Measurements from ENCODE around the gene SYT2.
"Not testable (repeated sequence)": the region's sequence is repeated elsewhere in the genome, so short reads cannot be mapped to it uniquely, and the experiment has no call there.

The SYT2 gene

GRCh38 chr1:202587859-202588485 lies 122.3 kb downstream of the SYT2 start:
- DNase-seq: no peak

- DNase-seq: no peak
Observed at GRCh38 chr1:202586871-202587270, 123.4 kb downstream of the SYT2 start.

- peak; percentile 64 for DNase-seq
Observed at GRCh38 chr1:202586018-202586821, 124.0 kb downstream of the SYT2 start.

- no peak for DNase-seq
Observed at GRCh38 chr1:202585590-202585933, 124.7 kb downstream of the SYT2 start.

GRCh38 chr1:202584707-202585589 lies 125.3 kb downstream of the SYT2 start:
- no peak for DNase-seq

- DNase-seq: not testable (repeated sequence)
Observed at GRCh38 chr1:202582350-202582749, 127.9 kb downstream of the SYT2 start.

- DNase-seq: no peak
Observed at GRCh38 chr1:202580619-202581018, 129.6 kb downstream of the SYT2 start.

GRCh38 chr1:202579806-202580205 lies 130.4 kb downstream of the SYT2 start:
- DNase-seq: peak; percentile 57

GRCh38 chr1:202578565-202578964 lies 131.7 kb downstream of the SYT2 start:
- DNase-seq: no peak

GRCh38 chr1:202578001-202578504 lies 132.2 kb downstream of the SYT2 start:
- no peak for DNase-seq

GRCh38 chr1:202577381-202577780 lies 132.9 kb downstream of the SYT2 start:
- DNase-seq: no peak

GRCh38 chr1:202576816-202577215 lies 133.4 kb downstream of the SYT2 start:
- DNase-seq: no peak

- DNase-seq: no peak
Observed at GRCh38 chr1:202575918-202576653, 134.2 kb downstream of the SYT2 start.

GRCh38 chr1:202572867-202573266 lies 137.4 kb downstream of the SYT2 start:
- DNase-seq: no peak

GRCh38 chr1:202571719-202572339 lies 138.4 kb downstream of the SYT2 start:
- DNase-seq: peak; percentile 36

GRCh38 chr1:202569393-202570322 lies 140.6 kb downstream of the SYT2 start:
- no peak for DNase-seq

- DNase-seq: no peak
Observed at GRCh38 chr1:202568826-202569225, 141.4 kb downstream of the SYT2 start.

- peak; percentile 37 for DNase-seq
Observed at GRCh38 chr1:202568410-202568809, 141.8 kb downstream of the SYT2 start.

- DNase-seq: no peak
Observed at GRCh38 chr1:202567738-202568137, 142.5 kb downstream of the SYT2 start.

- DNase-seq: no peak
Observed at GRCh38 chr1:202565890-202566602, 144.2 kb downstream of the SYT2 start.
